PFSK-1 (cell line): ENCODE results near the gene COL9A1.

Experiments
- POLR2AphosphoS5 ChIP-seq: IDR thresholded peaks from 2 replicates; pipeline ENCODE4 v1.6.1; 2012; ENCODE audit warnings: low read depth, mild to moderate bottlenecking, control low read depth, low read length, moderate library complexity
- REST ChIP-seq, 2 experiments: IDR thresholded peaks; 2 replicates each; pipeline versions ENCODE4 v1.6.1 to v1.8.0; 2011 to 2012; ENCODE audit warnings: low read depth in 2 of 2, low read length in 2 of 2, control low read depth in 1 of 2, inconsistent platforms in 1 of 2, mild to moderate bottlenecking in 1 of 2, moderate library complexity in 1 of 2; ENCODE audit not compliant: insufficient read depth in 1 of 2

DNA sequence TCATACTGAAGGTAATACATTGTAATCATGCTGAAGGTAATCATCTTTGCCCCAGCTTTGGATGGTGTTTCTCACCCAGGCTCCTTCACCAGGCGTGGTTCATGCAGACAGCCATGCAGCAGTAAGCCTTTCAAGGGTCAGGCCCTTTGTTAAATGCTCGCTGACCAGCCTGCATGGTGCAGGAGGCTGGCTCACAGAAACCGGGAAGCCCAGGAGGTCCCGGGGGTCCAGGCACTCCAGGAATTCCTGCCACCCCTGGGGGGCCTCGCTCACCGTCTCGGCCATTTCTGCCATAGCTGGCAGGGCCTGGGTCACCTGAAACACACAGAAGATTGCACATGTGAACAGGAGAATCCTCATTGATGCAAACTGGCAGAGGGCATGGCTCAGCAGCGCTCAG lies 86.1 kb downstream of the COL9A1 start:
- no peak for TF ChIP-seq POLR2AphosphoS5
- no peak for TF ChIP-seq REST (IDR thresholded peaks at IDR 0.05; ENCODE audit: insufficient read depth in 1 of 2, low read depth in 2 of 2, low read length in 2 of 2)
